Stimulated activated CD4-positive, alpha-beta T cell treated with anti-CD3 and anti-CD28 coated beads, Interleukin-4, amount 100 ng/mL, for 48 hours (primary cell): ENCODE data around the gene ABCG1.

ENCODE experiments used
- DNase-seq, 2 donors: peaks; one replicate each; pipeline ENCODE4 v3.0.0-alpha.2; 2020; ENCODE audit warnings: low read depth in 2 of 2

Gene ABCG1

GRCh38 chr21:42306366-42307035, 87.6 kb downstream of the ABCG1 start:
- no peak for DNase-seq

- DNase-seq, result no peak
These were observed 88.2 kb downstream of the ABCG1 start for GRCh38 chr21:42307106-42307505.

- DNase-seq, result no peak
These were observed 89.4 kb downstream of the ABCG1 start for GRCh38 chr21:42308161-42308913.

- DNase-seq, result no peak
These were observed 90.2 kb downstream of the ABCG1 start for GRCh38 chr21:42308914-42309752.

- peak; percentile 50 to 76 for DNase-seq
These were observed 90.8 kb downstream of the ABCG1 start for GRCh38 chr21:42309753-42310213.

DNA sequence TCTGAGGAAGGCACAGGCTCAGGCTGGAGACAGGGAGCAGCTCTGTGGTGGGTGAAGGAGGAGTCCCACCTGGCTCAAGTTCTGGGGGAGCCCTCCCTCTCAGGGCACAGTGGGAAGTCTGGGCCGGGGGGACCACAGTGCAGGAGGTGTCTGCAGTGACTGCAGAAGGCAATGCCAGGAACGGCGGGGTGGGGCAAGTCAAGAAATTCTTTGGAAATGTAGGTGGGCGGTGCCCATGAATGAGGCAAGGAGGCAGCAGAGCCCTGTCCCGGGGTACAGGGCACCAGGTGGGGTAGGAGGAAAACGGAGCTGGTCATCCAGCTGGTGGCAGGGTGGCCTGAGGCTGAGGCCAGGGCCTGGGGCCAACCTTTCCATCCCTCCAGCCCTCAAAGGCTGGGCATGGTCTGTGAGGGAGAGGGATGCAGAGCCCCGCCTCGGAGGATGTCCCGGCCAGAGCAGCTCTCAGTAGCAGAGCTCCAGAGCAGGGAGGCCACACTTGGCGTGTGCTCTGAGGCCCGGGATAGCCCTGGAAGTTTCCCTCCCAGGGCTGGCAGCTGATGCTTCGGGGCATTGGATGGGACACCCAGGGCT, 91.6 kb downstream of the ABCG1 start:
- no peak for DNase-seq

GRCh38 chr21:42311160-42311559, 92.2 kb downstream of the ABCG1 start:
- no peak for DNase-seq

DNA sequence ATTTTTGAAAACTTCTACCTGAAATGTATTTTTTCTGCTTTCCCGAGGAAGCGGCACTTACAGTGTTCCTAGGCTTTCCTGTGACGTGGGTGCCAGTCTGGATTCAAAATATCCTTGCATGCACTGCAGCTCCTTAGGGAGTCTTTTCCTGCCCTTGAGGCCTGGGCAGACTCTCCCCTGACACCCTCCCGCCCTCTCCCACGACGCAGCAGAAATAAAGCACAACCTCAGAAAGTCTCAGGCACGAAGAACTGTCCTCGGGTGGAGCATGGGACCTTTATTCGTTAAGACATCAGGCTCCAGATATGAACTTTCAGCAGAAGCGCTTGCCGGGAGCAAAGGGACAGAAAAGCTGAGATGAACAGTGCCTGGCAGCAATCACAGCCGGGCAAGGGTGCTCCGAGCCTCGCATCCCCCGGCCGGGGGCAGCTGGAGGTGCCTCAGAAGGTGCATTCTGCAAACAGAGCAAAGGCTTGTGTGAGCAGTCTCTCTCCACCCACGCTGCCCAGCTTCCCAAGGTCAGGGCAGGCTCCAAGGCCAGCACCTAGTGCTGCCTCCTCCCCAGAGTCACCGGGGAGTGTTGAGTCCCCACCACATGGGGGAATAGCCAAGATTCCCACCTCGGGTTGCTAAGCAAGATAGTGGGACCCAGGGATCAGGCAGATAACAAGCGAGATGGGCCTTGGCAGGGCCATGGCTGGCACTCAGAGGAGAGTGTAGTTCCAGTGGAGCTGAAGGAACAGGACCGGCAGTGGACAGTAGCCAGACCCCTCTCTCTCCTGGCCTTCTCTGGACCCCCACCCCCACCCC, 93.1 kb downstream of the ABCG1 start:
- no peak for DNase-seq

DNA sequence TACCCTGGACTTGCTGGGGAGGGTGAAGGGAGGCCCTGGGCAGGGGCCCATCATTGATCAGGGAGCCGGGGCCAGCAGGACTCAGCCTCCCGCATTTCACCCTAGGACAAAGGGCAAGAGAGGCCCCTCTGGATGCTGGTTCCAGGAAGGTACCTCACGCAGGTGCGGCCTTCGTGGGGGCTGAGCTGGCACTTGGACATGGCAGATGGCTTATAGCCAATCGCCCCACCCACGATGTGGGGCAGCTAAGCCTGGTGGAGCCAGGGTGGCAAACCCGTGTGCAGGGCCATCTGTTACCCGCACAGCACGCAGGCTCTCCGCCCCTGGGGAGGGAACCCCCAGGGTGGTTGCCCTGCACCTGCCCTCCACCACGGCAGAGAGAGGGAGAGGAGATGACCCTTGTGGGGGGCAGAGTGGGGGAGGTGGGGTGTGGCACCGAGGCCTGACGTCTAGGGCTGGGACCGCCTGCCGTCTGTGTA, 93.7 kb downstream of the ABCG1 start:
- no peak for DNase-seq

GRCh38 chr21:42313501-42313969, 94.6 kb downstream of the ABCG1 start:
- DNase-seq, result no peak

GRCh38 chr21:42314616-42315295, 95.8 kb downstream of the ABCG1 start:
- no peak for DNase-seq

DNA sequence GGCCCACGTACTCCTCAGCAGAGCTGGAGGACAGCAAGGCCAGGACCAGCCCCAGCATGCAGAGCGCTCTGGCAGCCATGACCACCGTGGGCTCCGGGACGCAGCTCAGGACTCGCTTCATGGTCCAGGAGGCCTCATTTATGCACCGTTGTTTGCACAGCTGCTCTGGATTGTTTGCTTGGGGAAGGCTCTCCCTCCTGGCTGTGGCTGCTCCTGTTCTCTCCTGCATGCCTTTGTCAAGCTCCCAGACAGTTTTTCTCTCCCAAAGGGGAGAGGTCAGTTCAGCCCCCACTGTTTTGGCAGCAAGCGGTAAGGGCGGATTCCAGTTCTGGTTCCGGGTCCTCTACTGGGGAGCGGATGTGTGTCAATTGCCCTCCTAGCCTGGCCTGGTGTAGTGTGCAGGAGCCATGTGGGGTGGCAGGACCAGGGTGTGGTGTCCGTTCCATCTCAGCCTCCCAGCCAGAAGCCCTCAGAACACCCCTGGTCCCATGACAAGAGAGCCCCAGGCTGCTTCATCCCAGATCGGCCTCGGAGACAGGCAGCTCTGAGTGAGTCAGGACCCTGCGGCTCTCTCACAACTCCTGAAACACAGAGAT, 96.5 kb downstream of the ABCG1 start, which contains the start of gene TFF3:
TFF3 (minus strand) TSS at position 114 of the 596 bp plus-strand sequence; CDS start at position 79, 35 bp downstream.
- no peak for DNase-seq

DNA sequence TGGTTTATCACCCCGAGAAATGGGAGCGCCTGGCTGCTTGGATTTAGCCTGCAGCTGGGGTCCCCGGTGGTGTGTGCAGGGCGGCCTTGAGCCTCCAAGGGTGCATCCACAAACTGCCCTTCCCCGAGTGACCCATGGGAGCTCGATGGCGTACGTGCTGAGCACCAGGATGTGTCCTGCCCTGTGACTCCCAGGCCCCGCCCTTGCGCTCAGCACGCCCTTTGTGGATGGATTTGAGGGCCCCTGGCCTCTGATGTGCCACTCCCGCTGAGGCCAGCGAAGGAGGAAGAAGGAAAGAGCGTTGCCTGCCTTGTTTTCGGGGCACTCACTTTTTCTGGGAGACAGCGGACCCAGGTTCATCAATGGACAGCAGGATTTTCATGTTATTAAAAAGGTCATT, 98.0 kb downstream of the ABCG1 start:
- DNase-seq, result no peak

DNA sequence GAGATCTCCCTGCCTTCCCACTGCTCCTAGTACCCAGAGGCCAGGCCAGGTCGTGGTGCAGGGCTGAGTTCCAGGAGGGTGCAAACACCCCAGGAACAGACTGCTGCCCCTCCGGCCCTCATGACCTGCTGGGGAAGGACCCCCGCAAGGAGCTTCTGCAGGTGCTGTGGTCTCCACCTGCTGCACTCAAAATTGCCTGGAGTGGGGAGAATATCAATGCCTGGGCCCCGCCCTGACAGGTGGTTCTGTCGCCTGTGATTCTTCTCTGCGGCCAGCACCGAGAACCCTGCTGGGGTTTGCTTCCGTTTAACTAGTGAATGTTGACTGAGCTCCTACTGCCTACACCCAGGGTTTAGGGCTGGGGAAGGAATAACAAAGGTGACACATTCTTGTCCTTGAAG, 98.4 kb downstream of the ABCG1 start:
- no peak for DNase-seq

GRCh38 chr21:42317826-42318746, 99.1 kb downstream of the ABCG1 start:
- DNase-seq, result no peak

DNA sequence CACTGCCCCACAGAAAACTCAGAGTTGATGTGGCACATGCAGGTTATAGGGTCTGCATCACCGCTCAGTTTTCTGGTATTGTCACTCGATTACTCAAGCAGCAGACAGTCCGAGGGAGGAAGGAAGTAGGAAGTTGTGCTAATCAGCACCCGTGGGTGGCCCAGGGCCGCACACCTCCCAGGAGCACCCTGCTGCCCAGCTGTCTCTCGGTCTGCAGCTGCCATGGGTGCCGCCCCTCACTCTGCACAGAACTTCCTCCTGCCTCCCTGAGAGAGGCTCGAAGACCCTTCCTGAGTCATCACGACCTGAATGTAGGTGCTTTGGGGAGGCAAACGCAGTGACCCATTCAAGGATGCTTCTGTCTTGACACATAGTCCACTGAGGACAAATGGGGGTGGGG, 100.4 kb downstream of the ABCG1 start:
- no peak for DNase-seq

GRCh38 chr21:42319851-42320572, 101.1 kb downstream of the ABCG1 start:
- no peak for DNase-seq

GRCh38 chr21:42320791-42321190, 101.9 kb downstream of the ABCG1 start:
- DNase-seq, result no peak
